Measurements from ENCODE around the gene ST8SIA6.
A peak's percentile ranks its signal among the peaks of the same experiment; 100 is the strongest.
"Not testable (repeated sequence)": the region's sequence is repeated elsewhere in the genome, so short reads cannot be mapped to it uniquely, and the experiment has no call there.

The ST8SIA6 gene

GRCh38 chr10:17443707-17444387 lies 10.5 kb downstream of the ST8SIA6 start:
- ATAC-seq (peak; percentile 98), DNase-seq (ENCODE audit: low spot score in 2 of 2) (peak in 1 of 2 donors; percentile 60)
- Mint-ChIP-seq H3K4me3 (peak overlapping the region; percentile 60), H3K9me3 (no peaks in the 10 kb centered on the region), H3K27ac (peak overlapping the region; percentile 58), H3K4me1 (peaks cover 15% of the 10 kb centered on the region), H3K36me3 (no peaks in the 10 kb centered on the region)

- H3K36me3 Mint-ChIP-seq = no peaks in the 10 kb centered on the region
- peaks cover 3% of the 10 kb centered on the region for H3K4me1 Mint-ChIP-seq
- ATAC-seq (no peak), DNase-seq (ENCODE audit: low spot score in 2 of 2) (no peak)
- H3K9me3 Mint-ChIP-seq = peaks cover 3% of the 10 kb centered on the region
- H3K27ac Mint-ChIP-seq = no peak overlapping the region
- no peak overlapping the region for H3K4me3 Mint-ChIP-seq
Measured at GRCh38 chr10:17438583-17438982, 15.8 kb downstream of the ST8SIA6 start.

GRCh38 chr10:17436578-17436977 lies 17.8 kb downstream of the ST8SIA6 start:
- not testable (repeated sequence) for H3K36me3 Mint-ChIP-seq; H3K4me3 Mint-ChIP-seq; H3K27ac Mint-ChIP-seq; ATAC-seq; DNase-seq (ENCODE audit: low spot score in 2 of 2); H3K4me1 Mint-ChIP-seq; H3K9me3 Mint-ChIP-seq

- ATAC-seq (no peak), DNase-seq (ENCODE audit: low spot score in 2 of 2) (peak in 1 of 2 donors; percentile 23)
- no peak overlapping the region for H3K4me3 Mint-ChIP-seq
- H3K27ac Mint-ChIP-seq = no peak overlapping the region
- H3K9me3 Mint-ChIP-seq = peaks cover 3% of the 10 kb centered on the region
- H3K4me1 Mint-ChIP-seq = peaks cover 9% of the 10 kb centered on the region
- no peaks in the 10 kb centered on the region for H3K36me3 Mint-ChIP-seq
Measured at GRCh38 chr10:17435953-17436352, 18.4 kb downstream of the ST8SIA6 start.

GRCh38 chr10:17435187-17435586 lies 19.2 kb downstream of the ST8SIA6 start:
- no peak for DNase-seq (ENCODE audit: low spot score in 2 of 2)
- peaks cover 3% of the 10 kb centered on the region for H3K9me3 Mint-ChIP-seq
- ATAC-seq = no peak
- no peak overlapping the region for H3K4me3 Mint-ChIP-seq
- H3K4me1 Mint-ChIP-seq = peaks cover 17% of the 10 kb centered on the region
- no peak overlapping the region for H3K27ac Mint-ChIP-seq
- H3K36me3 Mint-ChIP-seq = no peaks in the 10 kb centered on the region

GRCh38 chr10:17432723-17433122 lies 21.7 kb downstream of the ST8SIA6 start:
- no peak overlapping the region for H3K27ac Mint-ChIP-seq
- DNase-seq (ENCODE audit: low spot score in 2 of 2) (no peak), ATAC-seq (no peak)
- H3K4me3 Mint-ChIP-seq = no peak overlapping the region
- no peaks in the 10 kb centered on the region for H3K36me3 Mint-ChIP-seq
- peaks cover 39% of the 10 kb centered on the region for H3K4me1 Mint-ChIP-seq
- H3K9me3 Mint-ChIP-seq = peaks cover 3% of the 10 kb centered on the region

- Mint-ChIP-seq H3K36me3 (no peaks in the 10 kb centered on the region), H3K4me1 (peaks cover 43% of the 10 kb centered on the region), H3K27ac (peak overlapping the region; percentile 52), H3K4me3 (no peak overlapping the region), H3K9me3 (peaks cover 3% of the 10 kb centered on the region)
- DNase-seq (ENCODE audit: low spot score in 2 of 2) (no peak), ATAC-seq (no peak)
Measured at GRCh38 chr10:17431871-17432311, 22.5 kb downstream of the ST8SIA6 start.

GRCh38 chr10:17430647-17431355 lies 23.6 kb downstream of the ST8SIA6 start:
- H3K9me3 Mint-ChIP-seq = no peaks in the 10 kb centered on the region
- no peak for ATAC-seq
- no peak overlapping the region for H3K27ac Mint-ChIP-seq

GRCh38 chr10:17429490-17429889 lies 24.9 kb downstream of the ST8SIA6 start:
- Mint-ChIP-seq H3K9me3 (no peaks in the 10 kb centered on the region), H3K27ac (peak overlapping the region; percentile 73), H3K4me1 (peaks cover 58% of the 10 kb centered on the region), H3K4me3 (peak overlapping the region; percentile 65), H3K36me3 (peaks cover 4% of the 10 kb centered on the region)
- ATAC-seq = no peak
- no peak for DNase-seq (ENCODE audit: low spot score in 2 of 2)

More at GRCh38 chr10:17430647-17431355, 23.6 kb downstream of the ST8SIA6 start:
- Mint-ChIP-seq H3K36me3 (no peaks in the 10 kb centered on the region), H3K4me3 (no peak overlapping the region), H3K4me1 (peaks cover 50% of the 10 kb centered on the region)
- DNase-seq (ENCODE audit: low spot score in 2 of 2) = peak; percentile 32 to 68

GRCh38 chr10:17428351-17429097 lies 25.9 kb downstream of the ST8SIA6 start:
- ATAC-seq = peak; percentile 94
- Mint-ChIP-seq H3K4me3 (peak overlapping the region; percentile 65), H3K9me3 (no peaks in the 10 kb centered on the region), H3K36me3 (peaks cover 4% of the 10 kb centered on the region), H3K27ac (peak overlapping the region; percentile 63), H3K4me1 (peaks cover 64% of the 10 kb centered on the region)
- DNase-seq (ENCODE audit: low spot score in 2 of 2) = peak; percentile 34 to 75

GRCh38 chr10:17427666-17428350 lies 26.6 kb downstream of the ST8SIA6 start:
- Mint-ChIP-seq H3K4me3 (peak overlapping the region; percentile 65), H3K9me3 (no peaks in the 10 kb centered on the region), H3K36me3 (peaks cover 4% of the 10 kb centered on the region), H3K27ac (peak overlapping the region; percentile 63), H3K4me1 (peaks cover 68% of the 10 kb centered on the region)
- ATAC-seq = peak; percentile 3
- no peak for DNase-seq (ENCODE audit: low spot score in 2 of 2)

GRCh38 chr10:17427201-17427600 lies 27.2 kb downstream of the ST8SIA6 start:
- no peaks in the 10 kb centered on the region for H3K9me3 Mint-ChIP-seq
- no peak for DNase-seq (ENCODE audit: low spot score in 2 of 2)
- no peak overlapping the region for H3K27ac Mint-ChIP-seq
- peaks cover 68% of the 10 kb centered on the region for H3K4me1 Mint-ChIP-seq
- no peak for ATAC-seq
- H3K4me3 Mint-ChIP-seq = no peak overlapping the region
- H3K36me3 Mint-ChIP-seq = peaks cover 4% of the 10 kb centered on the region

GRCh38 chr10:17426263-17426750 lies 28.1 kb downstream of the ST8SIA6 start:
- no peak for ATAC-seq
- H3K27ac Mint-ChIP-seq = peak overlapping the region; percentile 6

GRCh38 chr10:17425584-17426262 lies 28.7 kb downstream of the ST8SIA6 start:
- Mint-ChIP-seq H3K27ac (peak overlapping the region; percentile 6), H3K4me1 (peaks cover 58% of the 10 kb centered on the region)

More at GRCh38 chr10:17426263-17426750, 28.1 kb downstream of the ST8SIA6 start:
- no peak for DNase-seq (ENCODE audit: low spot score in 2 of 2)
- Mint-ChIP-seq H3K4me1 (peaks cover 59% of the 10 kb centered on the region), H3K9me3 (no peaks in the 10 kb centered on the region), H3K4me3 (no peak overlapping the region), H3K36me3 (peaks cover 4% of the 10 kb centered on the region)

More at GRCh38 chr10:17425584-17426262, 28.7 kb downstream of the ST8SIA6 start:
- H3K4me3 Mint-ChIP-seq = no peak overlapping the region
- DNase-seq (ENCODE audit: low spot score in 2 of 2) (no peak), ATAC-seq (peak; percentile 59)
- H3K9me3 Mint-ChIP-seq = no peaks in the 10 kb centered on the region
- peaks cover 4% of the 10 kb centered on the region for H3K36me3 Mint-ChIP-seq
